ELF-1 (cell line): ENCODE measurements around the gene PHKA1.
"Not testable (repeated sequence)": the region's sequence is repeated elsewhere in the genome, so short reads cannot be mapped to it uniquely, and the experiment has no call there.

Source experiments
- DNase-seq: peaks from one replicate; pipeline ENCODE4 v3.0.0-alpha.2; 2016; ENCODE audit warnings: low read depth, low spot score

Gene PHKA1

DNA sequence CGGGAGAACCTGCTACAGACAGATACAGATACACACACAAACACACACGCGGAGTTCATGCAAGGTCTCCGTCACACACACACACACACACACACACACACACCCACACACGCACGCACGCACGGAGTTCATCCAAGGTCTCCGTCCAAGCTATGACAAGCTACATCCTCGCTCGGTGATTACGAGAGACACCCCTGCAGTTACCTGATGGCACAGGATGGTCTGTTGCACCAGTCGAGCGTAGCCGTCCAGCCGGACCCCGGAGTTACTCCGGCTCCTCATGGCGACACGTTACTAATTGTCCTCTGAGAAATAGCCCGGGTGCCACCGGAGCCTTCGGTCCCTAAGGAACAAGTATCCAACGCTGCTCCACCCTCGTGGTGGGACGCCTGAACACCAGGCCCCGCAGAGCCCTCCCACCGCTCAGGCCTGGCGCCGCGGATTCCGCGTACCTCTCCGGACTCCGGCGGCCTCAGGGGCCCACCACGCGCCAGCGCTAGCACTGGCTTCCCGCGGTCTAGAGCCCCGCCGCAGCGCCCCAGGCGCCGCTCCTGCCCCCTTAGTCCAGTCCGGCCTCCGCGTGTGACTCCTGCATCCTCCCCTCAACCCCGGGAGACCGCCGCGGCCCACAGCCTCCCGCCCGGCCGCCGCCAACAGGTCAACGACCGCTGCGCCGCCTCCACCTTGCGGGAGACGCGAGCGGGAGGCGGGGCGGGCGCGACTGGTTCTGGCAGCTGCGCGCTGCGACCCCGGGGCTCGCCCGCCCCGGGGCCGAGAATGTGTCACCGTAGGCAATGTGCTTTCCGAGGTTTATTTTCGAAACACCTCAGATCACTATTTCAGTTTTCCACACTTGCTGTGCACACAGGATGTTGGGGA, at the start of gene PHKA1:
TSS of gene PHKA1 (minus strand) at position 708 of the 879 bp plus-strand sequence. CDS start at position 282, 426 bp downstream.
- peak; percentile 89 for DNase-seq

DNA sequence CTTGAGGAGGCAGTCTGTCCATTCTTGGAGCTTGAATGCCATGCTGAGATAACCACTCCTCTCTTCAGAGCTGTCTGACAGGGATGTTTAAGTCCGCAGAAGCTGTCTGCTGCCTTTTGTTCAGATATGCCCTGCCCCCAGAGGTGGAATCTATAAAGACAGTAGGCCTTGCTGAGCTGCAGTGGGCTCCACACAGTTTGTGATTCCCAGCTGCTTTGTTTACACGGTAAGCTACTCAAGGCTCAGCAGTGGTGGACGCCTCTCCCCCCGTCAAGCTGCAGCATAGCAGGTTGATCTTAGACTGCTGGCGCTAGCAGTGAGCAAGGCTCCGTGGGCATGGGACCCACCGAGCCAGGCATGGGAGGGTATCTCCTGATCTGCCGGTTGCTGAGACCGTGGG, 46.3 kb upstream of the PHKA1 start:
- not testable (repeated sequence) for DNase-seq

GRCh38 chrX:72748545-72748944, 34.4 kb upstream of the PHKA1 start:
- not testable (repeated sequence) for DNase-seq

- DNase-seq, result not testable (repeated sequence)
These were observed 31.4 kb upstream of the PHKA1 start for GRCh38 chrX:72745546-72745945.

DNA sequence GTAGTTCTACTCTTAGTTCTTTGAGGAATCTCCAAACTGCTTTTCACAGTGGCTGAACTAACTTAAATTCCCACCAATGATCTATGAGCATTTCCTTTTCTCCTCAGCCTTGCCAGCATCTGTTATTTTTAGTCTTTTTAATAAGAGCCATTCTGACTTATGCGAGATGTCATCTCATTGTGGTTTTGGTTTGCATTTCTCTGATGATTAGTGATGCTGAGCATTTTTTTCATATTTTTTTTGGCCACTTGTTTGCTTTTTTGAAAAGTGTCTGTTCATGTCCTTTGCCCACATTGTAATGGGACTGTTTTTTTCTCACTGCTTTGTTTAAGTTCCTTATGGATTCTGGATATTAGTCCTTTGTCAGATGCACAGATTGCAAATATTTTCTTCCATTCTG, 21.5 kb upstream of the PHKA1 start:
- no peak for DNase-seq

- not testable (repeated sequence) for DNase-seq
These were observed 19.5 kb upstream of the PHKA1 start for GRCh38 chrX:72733636-72734035.

DNA sequence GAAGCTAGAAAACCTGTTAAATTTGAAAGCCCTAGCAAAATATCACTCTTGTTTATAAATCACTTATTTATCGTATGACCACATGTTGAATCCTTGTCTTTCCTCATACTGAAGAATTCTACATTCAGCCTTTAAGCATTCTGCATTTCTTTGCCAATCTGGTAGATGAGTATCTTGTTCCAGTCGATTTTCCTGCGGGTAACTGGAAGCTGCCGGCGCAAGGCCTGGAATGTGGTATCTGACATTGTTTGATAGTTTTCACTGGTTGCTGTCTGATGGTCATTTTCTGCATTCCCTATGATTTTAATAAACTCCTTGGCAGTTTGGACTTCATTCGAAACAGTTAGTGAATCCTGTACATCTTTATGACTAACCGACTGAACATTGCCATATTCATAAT, 13.7 kb upstream of the PHKA1 start:
- no peak for DNase-seq

DNA sequence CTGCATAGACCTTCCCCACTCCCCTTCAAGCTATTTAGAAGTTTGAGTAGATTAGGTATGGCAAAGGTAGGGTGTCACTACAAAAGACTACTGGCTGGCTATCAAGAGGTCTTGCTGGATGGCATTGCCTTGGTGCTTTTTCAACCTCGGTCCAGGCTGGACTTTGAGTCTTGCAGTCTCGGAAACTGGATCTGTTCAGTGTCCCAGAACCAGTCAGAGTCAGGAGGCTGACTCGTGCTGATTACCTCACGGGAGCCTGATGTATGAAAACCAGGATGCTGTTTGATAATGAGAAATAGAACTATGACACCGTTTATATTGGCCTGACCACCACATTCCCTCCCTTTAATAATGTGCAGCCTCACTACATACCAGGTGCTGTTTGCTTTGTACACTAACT, 2.7 kb upstream of the PHKA1 start:
- no peak for DNase-seq

- no peak for DNase-seq
These were observed 1.4 kb upstream of the PHKA1 start for GRCh38 chrX:72715546-72715945.

DNA sequence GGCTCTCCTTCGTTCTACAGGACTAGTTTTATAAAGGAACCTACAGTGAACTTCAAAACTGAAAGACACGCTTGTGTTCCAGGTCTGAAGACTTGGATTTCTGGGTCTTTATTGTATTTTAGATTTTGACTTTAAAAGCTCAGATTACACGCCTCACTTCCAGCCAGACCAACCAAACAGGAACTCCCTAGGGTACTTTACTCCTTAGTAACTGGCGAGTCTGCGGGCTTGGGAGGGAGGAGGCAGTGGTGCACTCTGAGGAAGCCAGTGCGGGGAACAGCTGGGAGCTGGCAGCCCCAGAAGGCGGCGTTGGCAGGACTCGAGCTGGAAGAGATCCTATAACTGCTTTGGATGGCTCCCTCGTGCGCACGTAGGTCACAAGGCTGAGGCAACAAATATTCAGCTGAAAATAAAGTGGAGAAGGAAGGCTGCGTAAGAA, 391 bp upstream of the PHKA1 start:
- peak; percentile 88 for DNase-seq

GRCh38 chrX:72713130-72713529, 976 bp downstream of the PHKA1 start:
- no peak for DNase-seq

DNA sequence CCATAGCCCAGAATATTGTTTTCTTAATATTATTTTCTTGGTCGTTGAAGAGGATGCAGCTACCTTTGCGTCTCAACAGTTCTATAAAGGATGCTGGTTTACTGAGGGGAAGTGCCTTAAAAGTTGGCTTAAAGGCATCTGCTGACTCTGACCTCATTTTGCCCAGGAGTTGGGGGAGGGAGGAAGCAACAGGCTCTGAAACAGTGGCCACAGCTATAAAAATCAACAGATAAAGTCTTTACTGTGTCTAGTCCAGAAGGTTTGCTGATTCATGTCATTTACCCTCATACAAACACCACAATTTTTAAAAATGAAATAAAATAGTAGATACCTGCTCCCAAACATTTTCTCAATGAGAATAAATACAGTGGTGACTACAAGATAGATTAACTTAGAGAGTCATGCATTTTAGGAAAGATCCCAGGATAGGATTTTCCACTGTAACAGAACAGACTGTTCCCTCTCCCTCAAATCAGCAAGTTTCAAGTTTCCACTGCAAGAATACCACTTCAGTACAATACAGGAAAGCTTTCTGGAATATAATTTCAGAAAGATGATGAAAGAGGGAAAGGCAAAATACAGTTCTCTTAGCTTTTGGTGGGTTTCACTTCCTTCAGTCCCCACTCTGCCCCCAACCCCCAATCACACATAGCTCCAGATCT, 1.9 kb downstream of the PHKA1 start:
- DNase-seq, result peak; percentile 44

DNA sequence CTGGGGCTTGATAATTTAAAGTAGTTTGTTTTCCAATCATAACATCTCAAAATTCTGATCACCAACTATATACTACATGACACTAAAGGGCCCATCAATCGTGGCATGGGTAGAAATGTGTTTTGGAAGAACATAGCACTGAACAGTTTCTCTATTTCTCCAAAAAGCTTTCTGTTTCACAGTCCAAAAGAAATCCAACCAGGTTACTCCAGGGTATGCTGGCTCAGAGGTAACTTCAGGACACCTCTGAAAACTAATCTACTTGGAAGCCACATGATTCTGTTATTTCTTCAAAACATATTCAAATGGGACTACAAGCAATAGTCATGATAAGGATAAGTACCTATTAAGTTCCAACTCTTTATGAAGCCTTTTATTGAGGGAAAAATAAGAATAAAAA, 8.3 kb downstream of the PHKA1 start:
- no peak for DNase-seq

DNA sequence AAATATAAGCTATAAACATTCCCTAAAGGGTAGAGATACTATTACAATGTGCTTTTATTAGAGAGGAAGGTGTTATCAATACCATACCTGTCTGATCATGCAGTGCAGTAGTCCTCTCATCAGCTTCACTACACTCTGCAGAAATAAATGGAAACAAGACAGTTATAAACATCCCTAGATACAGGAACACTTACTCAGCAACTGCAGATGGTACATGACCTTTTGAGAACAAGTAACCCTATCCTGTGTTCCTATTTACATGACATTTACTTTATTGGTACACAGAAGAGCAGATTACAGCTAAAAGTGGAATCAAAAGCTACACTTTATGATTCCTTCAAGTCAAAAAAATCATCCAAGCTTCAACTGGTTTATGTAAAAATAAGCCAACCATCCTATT, 9.0 kb downstream of the PHKA1 start:
- DNase-seq, result no peak

DNA sequence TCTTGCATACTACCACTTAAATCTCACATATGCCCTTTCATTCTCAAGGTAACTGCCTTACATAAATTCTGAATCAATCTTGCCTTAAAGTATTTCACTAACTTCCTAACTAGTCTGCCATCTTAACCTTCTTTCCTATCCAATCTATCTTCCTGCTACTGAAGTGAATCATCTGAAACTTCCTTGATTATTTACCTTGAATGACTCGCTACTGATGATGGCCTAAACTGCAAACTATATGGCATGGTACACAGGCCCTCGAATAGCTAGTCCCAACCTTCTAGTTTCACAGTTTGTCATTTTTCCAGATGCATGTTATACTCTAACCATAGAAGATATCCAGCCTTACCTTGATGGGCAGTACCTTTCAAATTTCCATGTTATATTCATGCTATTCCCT, 19.9 kb downstream of the PHKA1 start:
- no peak for DNase-seq

GRCh38 chrX:72693477-72693876, 20.6 kb downstream of the PHKA1 start:
- no peak for DNase-seq

DNA sequence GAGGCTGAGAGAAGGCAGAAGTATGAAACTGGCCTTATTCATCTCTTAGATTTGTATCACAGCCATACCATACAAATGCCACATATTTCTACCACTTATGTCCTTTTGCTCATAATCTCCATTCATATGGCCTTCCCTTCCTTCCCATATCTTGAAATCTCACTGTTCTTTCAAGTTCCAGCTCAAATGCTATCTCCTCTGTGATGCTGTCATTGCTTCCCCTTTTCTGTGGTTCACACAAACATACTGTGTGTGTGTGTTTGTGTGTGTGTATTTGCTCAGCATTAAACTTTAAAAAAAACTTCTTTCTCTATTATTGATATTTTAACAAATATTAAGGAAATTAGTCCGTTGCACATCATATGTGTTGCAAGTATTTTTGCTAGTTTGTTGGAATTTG, 26.7 kb downstream of the PHKA1 start:
- no peak for DNase-seq

DNA sequence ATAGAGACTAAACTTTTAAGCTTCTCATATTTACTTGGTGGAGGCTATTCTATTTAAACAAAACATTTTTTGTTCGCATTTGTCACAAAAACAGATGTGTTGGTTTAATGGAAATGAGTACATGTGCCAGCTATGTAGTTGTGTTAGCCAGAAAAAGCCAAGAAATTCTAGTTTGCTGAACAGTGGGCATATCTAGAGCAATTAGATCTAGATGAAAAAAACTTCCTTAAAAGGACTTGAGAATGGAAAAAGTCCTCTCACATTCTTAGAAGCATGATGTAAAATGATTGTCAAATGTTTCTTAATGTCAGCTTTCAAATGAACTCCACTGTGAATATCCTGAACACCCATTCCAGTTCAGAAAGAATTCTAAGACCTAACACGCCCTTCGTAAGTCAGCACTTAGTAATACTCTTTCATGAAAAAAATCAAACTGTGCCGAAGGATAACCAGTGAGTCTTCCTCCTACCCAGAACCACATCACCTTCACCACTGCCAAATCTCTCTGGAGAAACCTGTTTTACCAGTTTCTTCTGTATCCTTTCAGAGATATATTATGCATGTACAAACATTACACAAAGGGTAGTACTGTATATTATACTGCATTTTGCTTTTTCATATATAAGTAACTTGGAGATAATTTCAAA, 28.2 kb downstream of the PHKA1 start:
- DNase-seq, result no peak

DNA sequence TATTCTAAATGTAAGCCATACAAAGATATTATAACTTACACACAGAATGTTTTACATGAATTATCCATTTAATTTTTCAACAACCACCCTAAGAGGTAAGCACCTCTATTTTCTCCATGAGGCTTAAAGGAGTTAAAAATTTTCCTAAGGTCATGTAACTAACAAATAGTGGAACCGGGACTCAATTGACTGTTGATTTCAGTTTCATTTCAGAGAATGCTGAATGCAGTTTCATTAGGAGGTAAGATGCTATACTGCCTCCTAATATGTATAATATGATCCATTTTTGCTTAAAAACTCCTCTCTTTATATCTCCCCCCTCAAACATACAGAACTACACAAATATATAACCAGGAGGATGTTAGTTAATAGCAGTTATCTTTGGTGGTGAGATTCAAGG, 29.1 kb downstream of the PHKA1 start:
- no peak for DNase-seq

DNA sequence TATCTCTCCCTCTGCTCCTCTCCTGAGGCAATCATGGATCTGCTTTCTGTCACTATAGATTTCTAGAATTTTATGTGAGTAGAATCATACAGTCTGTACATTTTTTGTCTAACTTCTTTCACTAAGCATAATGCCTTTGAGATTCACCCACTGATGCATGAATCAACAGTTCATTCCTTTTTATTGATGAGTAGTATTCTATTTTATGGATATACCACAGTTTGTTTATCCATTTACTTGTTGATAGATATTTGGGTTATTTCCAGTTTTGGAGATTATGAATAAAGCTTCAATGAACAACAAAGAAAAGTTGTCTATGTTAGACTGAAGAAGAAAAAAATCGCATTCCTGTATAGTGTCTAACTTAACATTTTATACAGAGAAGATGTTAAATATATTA, 30.5 kb downstream of the PHKA1 start:
- DNase-seq, result no peak

DNA sequence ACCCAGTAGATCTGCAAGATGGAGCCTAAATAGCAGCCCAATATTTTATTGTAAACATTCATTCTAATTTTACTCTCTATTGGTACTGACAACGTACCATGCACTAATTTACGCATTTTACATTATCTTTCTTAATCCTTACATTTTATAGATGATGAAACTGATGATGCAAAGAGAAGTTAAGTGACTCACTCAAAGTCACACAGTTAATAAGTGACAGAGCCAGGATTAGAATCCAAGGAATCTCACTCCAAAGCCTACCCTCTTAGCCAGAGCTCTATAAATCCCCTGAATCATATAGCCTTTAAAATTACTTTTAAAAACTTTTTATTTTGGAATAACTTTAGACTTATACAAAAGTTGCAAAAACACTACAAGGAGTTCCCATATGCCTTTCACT, 37.6 kb downstream of the PHKA1 start:
- no peak for DNase-seq

DNA sequence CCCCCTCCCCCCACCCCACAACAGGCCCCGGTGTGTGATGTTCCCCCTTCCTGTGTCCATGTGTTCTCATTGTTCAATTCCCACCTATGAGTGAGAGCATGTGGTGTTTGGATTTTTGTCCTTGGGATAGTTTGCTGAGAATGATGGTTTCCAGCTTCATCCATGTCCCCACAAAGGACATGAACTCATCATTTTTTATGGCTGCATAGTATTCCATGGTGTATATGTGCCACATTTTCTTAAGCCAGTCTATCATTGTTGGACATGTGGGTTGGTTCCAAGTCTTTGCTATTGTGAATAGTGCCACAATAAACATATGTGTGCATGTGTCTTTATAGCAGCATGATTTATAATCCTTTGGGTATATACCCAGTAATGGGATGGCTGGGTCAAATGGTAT, 40.2 kb downstream of the PHKA1 start:
- not testable (repeated sequence) for DNase-seq
